Endothelial cell of umbilical vein (primary cell): ENCODE results near the gene CMSS1. TPM values are rescaled to one million over a fixed set of nuclear protein-coding genes. Genes with fewer than 3 reads are reported as not detected.

Experiments used
- BruUV-seq: library from RNA; stranded (reverse); fragments of 400-500 nt; replicated peaks from 2 replicates; lab custom pipeline; 2021; lab: Mats Ljungman, UMichigan
- CTCF ChIA-PET: fragments of 300-600, 350-600 bp; sonication (Branson Sonifier 250); formaldehyde crosslinking; loops from one replicate; lab custom pipeline; 2021; ENCODE audit warnings: antibody characterized with exemption, inconsistent platforms; lab: Charles Lee
- POLR2A ChIA-PET: fragments of 300-600, 350-600 bp; sonication (Branson Sonifier 250); formaldehyde crosslinking; loops from one replicate; lab custom pipeline; 2021; ENCODE audit warnings: antibody characterized with exemption, inconsistent platforms; lab: Charles Lee
- DNase-seq: peaks from one replicate; pipeline ENCODE4 v3.0.0-alpha.2; 2011; ENCODE audit warnings: low read depth, low spot score
- FAIRE-seq: peaks from 2 replicates; lab custom pipeline; 2011; peaks lifted over from hg19 to GRCh38; lab: Jason Lieb, UNC
- H2AFZ ChIP-seq: 2 replicates; pipeline ENCODE4 v1.6.0; 2012; ENCODE audit warnings: low read depth, low read length, control low read depth, inconsistent platforms
- H3K27ac ChIP-seq: 2 replicates; pipeline ENCODE4 v1.5.1; 2011; ENCODE audit warnings: low read depth, mild to moderate bottlenecking, control low read depth, low read length, moderate library complexity; ENCODE audit not compliant: insufficient read depth
- H3K27me3 ChIP-seq, 2 experiments: 2 replicates each; pipeline versions ENCODE4 v1.6.0 to v1.6.1; 2011; ENCODE audit warnings: low read length in 2 of 2, mixed read lengths in 1 of 2; ENCODE audit not compliant: control insufficient read depth in 2 of 2, insufficient read depth in 2 of 2
- H3K36me3 ChIP-seq, 2 experiments: 2 replicates in 1 of 2; 3 replicates in 1 of 2; pipeline ENCODE4 v1.5.1; 2011; ENCODE audit warnings: low read length in 2 of 2, mild to moderate bottlenecking in 1 of 2, moderate library complexity in 1 of 2; ENCODE audit not compliant: control insufficient read depth in 2 of 2, insufficient read depth in 2 of 2; ENCODE audit errors: extremely low read depth in 1 of 2
- H3K4me1 ChIP-seq: 3 replicates; pipeline ENCODE4 v1.5.1; 2011; ENCODE audit warnings: mild to moderate bottlenecking, low read length; ENCODE audit not compliant: control insufficient read depth, insufficient read depth; ENCODE audit errors: extremely low read depth
- H3K4me2 ChIP-seq: 2 replicates; pipeline ENCODE4 v1.6.1; 2011; ENCODE audit warnings: low read length, control low read depth, mixed read lengths; ENCODE audit not compliant: insufficient read depth
- H3K4me3 ChIP-seq, 3 experiments: fragments of 200-600 bp in 1 of 3; sonication (generic), shearing (Covaris generic) in 1 of 3; replicated peaks in 1 of 3; 2 replicates each; pipeline ENCODE4 v1.5.1; 2011 to 2016; ENCODE audit warnings: control low read depth in 3 of 3, low read length in 3 of 3, mild to moderate bottlenecking in 2 of 3, inconsistent platforms in 1 of 3, low read depth in 1 of 3, moderate library complexity in 1 of 3; ENCODE audit not compliant: insufficient read depth in 1 of 3
- H3K79me2 ChIP-seq: 2 replicates; pipeline ENCODE4 v1.6.0; 2012; ENCODE audit warnings: low read length, inconsistent platforms; ENCODE audit not compliant: control insufficient read depth, insufficient read depth
- H3K9ac ChIP-seq: replicated peaks from 2 replicates; pipeline ENCODE3; 2011; ENCODE audit warnings: low read length, control low read depth; ENCODE audit not compliant: insufficient read depth; ENCODE audit errors: extremely low read depth
- H3K9me1 ChIP-seq: replicated peaks from 3 replicates; pipeline ENCODE4 v1.6.0; 2011; ENCODE audit warnings: mild to moderate bottlenecking, low read length; ENCODE audit not compliant: control insufficient read depth, insufficient read depth; ENCODE audit errors: extremely low read depth
- H3K9me3 ChIP-seq: replicated peaks from 2 replicates; pipeline ENCODE4 v1.5.1; 2012; ENCODE audit warnings: low read length, inconsistent platforms; ENCODE audit not compliant: control insufficient read depth, insufficient read depth
- H4K20me1 ChIP-seq: replicated peaks from 2 replicates; pipeline ENCODE3; 2011; ENCODE audit warnings: mild to moderate bottlenecking, low read length; ENCODE audit not compliant: control insufficient read depth, insufficient read depth; ENCODE audit errors: extremely low read depth
- FOS ChIP-seq: IDR thresholded peaks from 2 replicates; pipeline ENCODE4 v1.6.1; 2011; ENCODE audit warnings: mild to moderate bottlenecking, low read length, moderate library complexity, borderline replicate concordance; ENCODE audit not compliant: insufficient read depth
- GATA2 ChIP-seq: IDR thresholded peaks from 2 replicates; pipeline ENCODE4 v1.7.0; 2011; ENCODE audit warnings: low read depth, mild to moderate bottlenecking, moderate library complexity, mixed read lengths, low read length; ENCODE audit not compliant: insufficient read length, insufficient read depth
- JUN ChIP-seq: IDR thresholded peaks from 2 replicates; pipeline ENCODE4 v1.6.1; 2011; ENCODE audit warnings: borderline replicate concordance, low read depth; ENCODE audit not compliant: insufficient read length, insufficient read depth
- MYC ChIP-seq: IDR thresholded peaks from one replicate; pipeline ENCODE4 v1.6.1; 2011; ENCODE audit warnings: mild to moderate bottlenecking, low read depth, low read length
- POLR2AphosphoS5 ChIP-seq: IDR thresholded peaks from 2 replicates; pipeline ENCODE4 v1.6.1; 2012; ENCODE audit warnings: low read depth, mild to moderate bottlenecking, control low read depth, low read length, moderate library complexity; ENCODE audit not compliant: insufficient read depth
- dilution Hi-C: fragments of 300-500 bp; cut with MboI; formaldehyde crosslinking; loops from one replicate; pipeline ENCODE4 v1.15.0; 2019; ENCODE audit warnings: low sequenced_read_pairs; ENCODE audit not compliant: extremely low pct_ligation_motif_present
- intact Hi-C: fragments of 100-400 bp; cut with micrococcal nuclease; formaldehyde crosslinking; loops from one replicate; pipeline ENCODE4 v1.10.0; 2022
- polyA plus RNA-seq, 4 experiments: library from polyadenylated mRNA; depleted of rRNA in 3 of 4; stranded (reverse) in 3 of 4; unstranded in 1 of 4; fragments of >200 nt; gene quantifications; 2 replicates each; pipeline versions ENCODE4 v1.2.1 to v1.2.3, GENCODE V29; 2011 to 2012; ENCODE audit warnings: missing spikeins in 1 of 4
- total RNA-seq: library from RNA; stranded (reverse); gene quantifications from 2 replicates; pipeline ENCODE4 v1.2.3, GENCODE V29; 2021
- TF ChIP-seq, protein P1 (sequence below), 2 donors: IDR thresholded peaks; 1 replicate in 1 of 2; 2 replicates in 1 of 2; pipeline ENCODE4 v1.5.1; 2011; ENCODE audit warnings: low read length in 2 of 2, mild to moderate bottlenecking in 2 of 2, moderate library complexity in 2 of 2, control low read depth in 1 of 2, inconsistent platforms in 1 of 2, low read depth in 1 of 2; ENCODE audit not compliant: insufficient read depth in 1 of 2; ENCODE audit errors: extremely low read depth in 1 of 2
- TF ChIP-seq, protein P2 (sequence below): IDR thresholded peaks from 2 replicates; pipeline ENCODE4 v1.6.1; 2011; ENCODE audit not compliant: insufficient read depth, insufficient read length

Gene CMSS1
- total and polyA plus RNA-seq, 2 donors (not counting 3 experiments of a cell fraction or from before 2014, with no cell fraction given), result 9.7 to 60.6 TPM

- H3K4me2 ChIP-seq, result no peak overlapping the region
- TF ChIP-seq MYC, result no peak
- no peak for TF ChIP-seq POLR2AphosphoS5
- TF ChIP-seq GATA2, result no peak
- TF ChIP-seq JUN, result no peak
- TF ChIP-seq, protein P1, sequence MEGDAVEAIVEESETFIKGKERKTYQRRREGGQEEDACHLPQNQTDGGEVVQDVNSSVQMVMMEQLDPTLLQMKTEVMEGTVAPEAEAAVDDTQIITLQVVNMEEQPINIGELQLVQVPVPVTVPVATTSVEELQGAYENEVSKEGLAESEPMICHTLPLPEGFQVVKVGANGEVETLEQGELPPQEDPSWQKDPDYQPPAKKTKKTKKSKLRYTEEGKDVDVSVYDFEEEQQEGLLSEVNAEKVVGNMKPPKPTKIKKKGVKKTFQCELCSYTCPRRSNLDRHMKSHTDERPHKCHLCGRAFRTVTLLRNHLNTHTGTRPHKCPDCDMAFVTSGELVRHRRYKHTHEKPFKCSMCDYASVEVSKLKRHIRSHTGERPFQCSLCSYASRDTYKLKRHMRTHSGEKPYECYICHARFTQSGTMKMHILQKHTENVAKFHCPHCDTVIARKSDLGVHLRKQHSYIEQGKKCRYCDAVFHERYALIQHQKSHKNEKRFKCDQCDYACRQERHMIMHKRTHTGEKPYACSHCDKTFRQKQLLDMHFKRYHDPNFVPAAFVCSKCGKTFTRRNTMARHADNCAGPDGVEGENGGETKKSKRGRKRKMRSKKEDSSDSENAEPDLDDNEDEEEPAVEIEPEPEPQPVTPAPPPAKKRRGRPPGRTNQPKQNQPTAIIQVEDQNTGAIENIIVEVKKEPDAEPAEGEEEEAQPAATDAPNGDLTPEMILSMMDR (IDR thresholded peaks at IDR 0.05; ENCODE audit: extremely low read depth in 1 of 2, insufficient read depth in 1 of 2, low read depth in 1 of 2, low read length in 2 of 2), result no peak
- TF ChIP-seq, protein P2, sequence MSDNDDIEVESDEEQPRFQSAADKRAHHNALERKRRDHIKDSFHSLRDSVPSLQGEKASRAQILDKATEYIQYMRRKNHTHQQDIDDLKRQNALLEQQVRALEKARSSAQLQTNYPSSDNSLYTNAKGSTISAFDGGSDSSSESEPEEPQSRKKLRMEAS, result no peak
- no peak for TF ChIP-seq FOS
- FAIRE-seq (no peak), DNase-seq (no peak)
- no peaks in the 10 kb centered on the region for H3K36me3 ChIP-seq
- H3K9ac ChIP-seq, result no peak overlapping the region
- no peaks in the 10 kb centered on the region for H3K9me1 ChIP-seq
- POLR2A ChIA-PET, result interaction anchor here (0.6 kb wide), 1 partner anchor 392 kb away, joined by 3 read pairs; no protein-coding TSS in a partner anchor
- H3K27ac ChIP-seq, result no peak overlapping the region
- no peak overlapping the region for H3K4me3 ChIP-seq
- H3K4me1 ChIP-seq, result no peaks in the 10 kb centered on the region
- no peaks in the 10 kb centered on the region for H3K27me3 ChIP-seq
- CTCF ChIA-PET, result no interaction called here
- H3K9me3 ChIP-seq, result no peaks in the 10 kb centered on the region
- no peaks in the 10 kb centered on the region for H4K20me1 ChIP-seq
- dilution Hi-C loops (no loop called here), intact Hi-C loops (no loop called here)
- H3K79me2 ChIP-seq, result no peaks in the 10 kb centered on the region
- H2AFZ ChIP-seq, result no peak overlapping the region
- no TSS peak for BruUV-seq
Observed at GRCh38 chr3:100225193-100225592, 407.5 kb downstream of the CMSS1 start.
